ENCODE data around the gene PDGFD. TPM values are rescaled to one million over a fixed set of nuclear protein-coding genes. Genes with fewer than 3 reads are reported as not detected.

The PDGFD gene
- total RNA-seq, 2 donors from 2014 or later, result 2.3 to 4.8 TPM

DNA sequence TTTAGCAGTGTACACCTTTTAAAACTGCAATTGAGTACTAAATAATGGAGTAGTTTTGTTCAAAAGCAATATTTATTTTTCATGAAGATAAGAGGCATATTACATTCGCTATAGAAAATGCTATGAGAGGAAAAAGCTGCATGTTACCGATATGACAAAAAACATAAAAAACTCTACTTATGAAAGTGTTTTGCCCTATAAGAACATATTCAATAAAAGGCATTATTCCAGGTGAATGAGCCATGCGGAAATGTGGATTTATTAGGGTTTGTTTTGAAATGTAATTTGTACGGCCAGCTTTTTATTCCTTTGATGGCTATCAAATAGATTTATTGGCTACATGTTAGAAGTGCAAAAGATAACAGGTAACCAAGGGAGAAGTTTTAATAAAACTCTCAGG, 256.8 kb downstream of the PDGFD start:
- TF ChIP-seq, protein P1, sequence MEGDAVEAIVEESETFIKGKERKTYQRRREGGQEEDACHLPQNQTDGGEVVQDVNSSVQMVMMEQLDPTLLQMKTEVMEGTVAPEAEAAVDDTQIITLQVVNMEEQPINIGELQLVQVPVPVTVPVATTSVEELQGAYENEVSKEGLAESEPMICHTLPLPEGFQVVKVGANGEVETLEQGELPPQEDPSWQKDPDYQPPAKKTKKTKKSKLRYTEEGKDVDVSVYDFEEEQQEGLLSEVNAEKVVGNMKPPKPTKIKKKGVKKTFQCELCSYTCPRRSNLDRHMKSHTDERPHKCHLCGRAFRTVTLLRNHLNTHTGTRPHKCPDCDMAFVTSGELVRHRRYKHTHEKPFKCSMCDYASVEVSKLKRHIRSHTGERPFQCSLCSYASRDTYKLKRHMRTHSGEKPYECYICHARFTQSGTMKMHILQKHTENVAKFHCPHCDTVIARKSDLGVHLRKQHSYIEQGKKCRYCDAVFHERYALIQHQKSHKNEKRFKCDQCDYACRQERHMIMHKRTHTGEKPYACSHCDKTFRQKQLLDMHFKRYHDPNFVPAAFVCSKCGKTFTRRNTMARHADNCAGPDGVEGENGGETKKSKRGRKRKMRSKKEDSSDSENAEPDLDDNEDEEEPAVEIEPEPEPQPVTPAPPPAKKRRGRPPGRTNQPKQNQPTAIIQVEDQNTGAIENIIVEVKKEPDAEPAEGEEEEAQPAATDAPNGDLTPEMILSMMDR (conservative IDR thresholded peaks at IDR 0.05), result no peak
- no peak overlapping the region for H3K9ac ChIP-seq (ENCODE audit: extremely low read depth, low read length, poor library complexity, severe bottlenecking)
- no peaks in the 10 kb centered on the region for H3K4me1 ChIP-seq (ENCODE audit: control insufficient read depth, insufficient read depth, low read length)
- H3K36me3 ChIP-seq (ENCODE audit: control insufficient read depth, insufficient read depth, low read length), result no peaks in the 10 kb centered on the region
- H3K27ac ChIP-seq (ENCODE audit: low read depth, low read length), result no peak overlapping the region
- Mint-ChIP-seq H3K4me1 (no peaks in the 10 kb centered on the region), H3K27ac (no peak overlapping the region), H3K9me3 (peaks cover 7% of the 10 kb centered on the region), H3K27me3 (ENCODE audit: insufficient read depth) (no peaks in the 10 kb centered on the region), H3K36me3 (ENCODE audit: low read depth) (peaks cover 4% of the 10 kb centered on the region), H3K4me3 (no peak overlapping the region)
- no peaks in the 10 kb centered on the region for H3K27me3 ChIP-seq (ENCODE audit: control insufficient read depth, insufficient read depth, low read length, poor library complexity, severe bottlenecking)
- no peak overlapping the region for H3K4me3 ChIP-seq (ENCODE audit: low read length)
- WGBS, 2 experiments (ENCODE audit: insufficient coverage in 1 of 2, insufficient read length in 1 of 2), result 0 to 66% methylated on average over 1 to 4 of the region's 4 CpGs
- DNase-seq, result no peak
- H3K9me3 ChIP-seq (ENCODE audit: control insufficient read depth, low read length), result no peaks in the 10 kb centered on the region

DNA sequence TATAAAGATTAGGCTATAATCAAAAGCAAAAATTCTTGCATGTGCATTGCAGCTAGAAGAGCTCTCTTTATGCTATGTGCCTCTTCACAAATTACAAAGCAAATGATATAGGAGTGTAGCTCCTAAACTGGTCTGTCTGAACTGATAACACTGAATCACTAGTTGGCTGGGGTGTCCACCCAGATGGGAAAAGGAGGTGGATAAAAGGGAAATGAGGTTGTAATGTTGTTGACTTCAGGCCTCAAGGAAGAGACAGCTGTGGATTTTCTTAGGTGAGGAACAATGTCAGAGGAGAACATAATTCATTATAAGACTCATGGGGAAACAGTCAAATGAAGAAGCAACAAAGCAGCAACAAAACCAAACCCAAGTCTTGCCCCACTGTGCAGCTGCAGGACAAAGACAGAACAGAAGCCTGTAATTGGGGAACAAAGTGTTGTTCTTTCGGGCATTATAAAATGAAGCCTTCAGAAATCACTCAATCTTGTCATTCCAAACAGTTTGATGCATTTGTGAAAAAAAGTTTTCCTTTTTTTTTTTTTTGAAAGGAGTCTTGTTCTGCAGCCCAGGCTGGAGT, 257.6 kb downstream of the PDGFD start:
- H3K9ac ChIP-seq (ENCODE audit: extremely low read depth, low read length, poor library complexity, severe bottlenecking), result no peak overlapping the region
- H3K27ac ChIP-seq (ENCODE audit: low read depth, low read length), result no peak overlapping the region
- Mint-ChIP-seq H3K27ac (no peak overlapping the region), H3K4me3 (no peak overlapping the region), H3K9me3 (peaks cover under 1% of the 10 kb centered on the region), H3K27me3 (ENCODE audit: insufficient read depth) (no peaks in the 10 kb centered on the region), H3K4me1 (no peaks in the 10 kb centered on the region), H3K36me3 (ENCODE audit: low read depth) (peaks cover 4% of the 10 kb centered on the region)
- H3K27me3 ChIP-seq (ENCODE audit: control insufficient read depth, insufficient read depth, low read length, poor library complexity, severe bottlenecking), result no peaks in the 10 kb centered on the region
- H3K36me3 ChIP-seq (ENCODE audit: control insufficient read depth, insufficient read depth, low read length), result no peaks in the 10 kb centered on the region
- DNase-seq, result no peak
- TF ChIP-seq, protein P1 (conservative IDR thresholded peaks at IDR 0.05), result no peak
- H3K4me1 ChIP-seq (ENCODE audit: control insufficient read depth, insufficient read depth, low read length), result no peaks in the 10 kb centered on the region
- WGBS, 2 experiments (ENCODE audit: insufficient coverage in 1 of 2, insufficient read length in 1 of 2), result 100% methylated on average over 1 of the region's 1 CpG
- no peak overlapping the region for H3K4me3 ChIP-seq (ENCODE audit: low read length)
- no peaks in the 10 kb centered on the region for H3K9me3 ChIP-seq (ENCODE audit: control insufficient read depth, low read length)

DNA sequence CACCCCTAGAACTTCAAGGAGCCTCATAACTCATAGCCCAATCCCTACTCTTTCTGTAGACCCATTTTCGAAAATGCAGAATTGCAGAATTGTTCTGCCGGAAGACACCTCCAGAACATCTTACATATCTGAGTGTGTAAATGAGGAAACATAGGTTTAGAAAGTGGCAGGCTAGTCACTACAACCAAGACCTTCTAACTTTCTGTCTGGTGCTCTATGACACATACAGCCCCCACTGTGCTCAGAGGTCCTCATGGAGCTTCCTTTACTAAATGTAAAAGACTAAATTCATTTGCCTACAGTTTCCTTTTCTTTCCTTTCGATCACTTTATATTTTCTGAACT, 259.7 kb downstream of the PDGFD start:
- Mint-ChIP-seq H3K27ac (no peak overlapping the region), H3K9me3 (peaks cover 5% of the 10 kb centered on the region), H3K36me3 (ENCODE audit: low read depth) (no peaks in the 10 kb centered on the region), H3K4me3 (no peak overlapping the region), H3K4me1 (no peaks in the 10 kb centered on the region), H3K27me3 (ENCODE audit: insufficient read depth) (peaks cover 2% of the 10 kb centered on the region)
- WGBS, 2 experiments (ENCODE audit: insufficient coverage in 1 of 2, insufficient read length in 1 of 2), result 85% methylated on average over 1 of the region's 3 CpGs; no CpG with 5 or more reads in 1 of the 2 experiments
- Histone ChIP-seq H3K27me3 (ENCODE audit: control insufficient read depth, insufficient read depth, low read length, poor library complexity, severe bottlenecking) (no peaks in the 10 kb centered on the region), H3K27ac (ENCODE audit: low read depth, low read length) (no peak overlapping the region), H3K9ac (ENCODE audit: extremely low read depth, low read length, poor library complexity, severe bottlenecking) (no peak overlapping the region), H3K36me3 (ENCODE audit: control insufficient read depth, insufficient read depth, low read length) (no peaks in the 10 kb centered on the region), H3K4me1 (ENCODE audit: control insufficient read depth, insufficient read depth, low read length) (no peaks in the 10 kb centered on the region), H3K4me3 (ENCODE audit: low read length) (no peak overlapping the region), H3K9me3 (ENCODE audit: control insufficient read depth, low read length) (no peaks in the 10 kb centered on the region)
- TF ChIP-seq, protein P1 (conservative IDR thresholded peaks at IDR 0.05), result no peak
- no peak for DNase-seq
